Fibroblast of mammary gland (primary cell): ENCODE data around the gene DCAF5.
"Not testable (repeated sequence)": the region's sequence is repeated elsewhere in the genome, so short reads cannot be mapped to it uniquely, and the experiment has no call there.

Source experiments
- DNase-seq: peaks from one replicate; pipeline ENCODE4 v3.0.0-alpha.2; 2010; ENCODE audit warnings: low read depth
- H3K4me3 ChIP-seq: 2 replicates; pipeline ENCODE4 v1.5.1; 2011; ENCODE audit warnings: low read depth, mild to moderate bottlenecking, low read length, moderate library complexity; ENCODE audit not compliant: control insufficient read depth
- CTCF ChIP-seq: conservative IDR thresholded peaks from 2 replicates; pipeline ENCODE4 v1.5.1; 2011; ENCODE audit warnings: low read depth, low read length, inconsistent platforms; ENCODE audit not compliant: control insufficient read depth, insufficient read depth

DCAF5 gene, protein sequence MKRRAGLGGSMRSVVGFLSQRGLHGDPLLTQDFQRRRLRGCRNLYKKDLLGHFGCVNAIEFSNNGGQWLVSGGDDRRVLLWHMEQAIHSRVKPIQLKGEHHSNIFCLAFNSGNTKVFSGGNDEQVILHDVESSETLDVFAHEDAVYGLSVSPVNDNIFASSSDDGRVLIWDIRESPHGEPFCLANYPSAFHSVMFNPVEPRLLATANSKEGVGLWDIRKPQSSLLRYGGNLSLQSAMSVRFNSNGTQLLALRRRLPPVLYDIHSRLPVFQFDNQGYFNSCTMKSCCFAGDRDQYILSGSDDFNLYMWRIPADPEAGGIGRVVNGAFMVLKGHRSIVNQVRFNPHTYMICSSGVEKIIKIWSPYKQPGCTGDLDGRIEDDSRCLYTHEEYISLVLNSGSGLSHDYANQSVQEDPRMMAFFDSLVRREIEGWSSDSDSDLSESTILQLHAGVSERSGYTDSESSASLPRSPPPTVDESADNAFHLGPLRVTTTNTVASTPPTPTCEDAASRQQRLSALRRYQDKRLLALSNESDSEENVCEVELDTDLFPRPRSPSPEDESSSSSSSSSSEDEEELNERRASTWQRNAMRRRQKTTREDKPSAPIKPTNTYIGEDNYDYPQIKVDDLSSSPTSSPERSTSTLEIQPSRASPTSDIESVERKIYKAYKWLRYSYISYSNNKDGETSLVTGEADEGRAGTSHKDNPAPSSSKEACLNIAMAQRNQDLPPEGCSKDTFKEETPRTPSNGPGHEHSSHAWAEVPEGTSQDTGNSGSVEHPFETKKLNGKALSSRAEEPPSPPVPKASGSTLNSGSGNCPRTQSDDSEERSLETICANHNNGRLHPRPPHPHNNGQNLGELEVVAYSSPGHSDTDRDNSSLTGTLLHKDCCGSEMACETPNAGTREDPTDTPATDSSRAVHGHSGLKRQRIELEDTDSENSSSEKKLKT

DNA sequence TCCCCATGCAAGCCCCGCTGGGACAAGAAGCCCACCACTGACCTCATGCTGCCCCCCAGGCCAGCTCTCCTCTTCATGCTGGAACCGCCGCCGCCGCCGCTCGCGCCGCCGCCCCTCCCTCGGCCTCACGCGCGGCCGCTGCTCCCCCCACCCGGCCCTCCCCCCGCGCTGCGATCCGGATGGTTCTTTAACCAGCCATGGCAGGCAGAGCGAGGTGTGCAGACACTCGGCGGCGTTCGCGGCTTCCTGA lies at the start of gene DCAF5:
DCAF5 (minus strand) TSS at position 218 of the 250 bp plus-strand sequence; CDS start at position 77, 141 bp downstream.
- TF ChIP-seq CTCF, result no peak
- DNase-seq, result no peak
- peak within 1 kb of the TSS; percentile 71 for H3K4me3 ChIP-seq

GRCh38 chr14:69199786-69200185 lies 46.9 kb upstream of the DCAF5 start:
- H3K4me3 ChIP-seq, result no peak overlapping the region
- no peak for TF ChIP-seq CTCF
- no peak for DNase-seq

DNA sequence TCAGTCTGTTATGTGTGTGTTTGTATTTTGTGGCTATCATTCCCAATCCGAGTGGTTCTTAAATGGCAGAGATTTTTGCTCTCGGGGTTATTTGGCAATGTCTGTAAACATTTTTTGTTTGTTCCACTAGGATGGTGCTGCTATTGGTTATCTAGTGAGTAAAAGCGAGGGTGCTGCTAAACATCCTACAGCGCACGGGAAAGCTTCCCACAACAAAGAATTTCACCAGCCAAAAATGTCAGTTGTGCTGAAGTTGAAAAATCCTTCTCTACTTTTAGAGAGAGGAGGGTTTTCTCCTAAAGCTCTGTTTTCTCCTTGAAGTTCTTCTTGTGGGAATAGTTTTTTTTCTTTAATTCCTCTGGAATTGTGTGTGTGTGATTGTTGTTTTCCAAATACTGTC lies 40.8 kb upstream of the DCAF5 start:
- no peak for TF ChIP-seq CTCF
- no peak overlapping the region for H3K4me3 ChIP-seq
- no peak for DNase-seq

DNA sequence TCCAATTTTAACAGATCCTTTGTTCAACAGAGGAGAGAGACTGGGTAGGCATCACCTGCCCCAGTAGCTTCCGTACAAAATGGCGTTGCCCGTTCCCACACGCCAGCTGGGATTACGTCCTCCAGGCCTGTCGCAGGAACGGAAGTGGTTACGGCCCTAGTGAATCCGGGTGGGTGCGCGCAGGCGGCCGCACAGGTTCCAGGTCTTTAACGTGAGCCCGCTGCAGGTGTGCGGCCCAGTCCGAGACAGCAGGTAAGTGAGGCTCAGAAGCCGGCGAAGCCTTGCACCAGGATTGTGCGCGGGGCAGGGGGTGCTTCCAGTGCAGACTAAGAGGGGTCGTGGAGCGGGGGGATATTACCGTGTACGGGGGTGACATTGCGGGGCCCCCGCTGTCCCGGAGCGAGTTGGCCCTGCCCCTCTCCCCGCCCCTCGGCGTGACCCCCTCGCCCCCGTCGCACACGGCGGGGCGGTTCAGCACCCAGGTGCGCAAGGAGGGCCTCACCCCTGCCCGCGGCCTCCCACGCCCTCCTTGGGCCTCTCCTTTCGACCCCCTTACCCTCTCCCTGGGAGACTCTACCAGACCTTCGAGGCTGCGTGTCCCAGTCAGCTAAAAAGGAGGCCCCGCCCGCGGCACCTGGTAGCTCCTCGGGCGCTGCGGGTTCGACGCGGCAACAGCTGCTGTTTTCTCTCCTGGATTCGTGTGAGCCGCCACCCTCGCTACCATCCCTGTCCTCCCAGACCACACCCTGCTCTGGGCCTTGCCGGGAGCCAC lies 38.6 kb upstream of the DCAF5 start, which contains the start of gene EXD2:
EXD2 (plus strand) TSS at position 159 of the 772 bp plus-strand sequence. CDS start 17,973 bp downstream, outside the sequence.
- TF ChIP-seq CTCF, result no peak
- peak; percentile 77 for DNase-seq
- H3K4me3 ChIP-seq, result peak within 1 kb of the TSS; percentile 87

- no peak for TF ChIP-seq CTCF
- no peak for DNase-seq
- no peak overlapping the region for H3K4me3 ChIP-seq
Observed at GRCh38 chr14:69190191-69190590, 37.3 kb upstream of the DCAF5 start.

GRCh38 chr14:69183735-69184134 lies 30.8 kb upstream of the DCAF5 start:
- H3K4me3 ChIP-seq, result no peak overlapping the region
- no peak for TF ChIP-seq CTCF
- DNase-seq, result peak; percentile 2

DNA sequence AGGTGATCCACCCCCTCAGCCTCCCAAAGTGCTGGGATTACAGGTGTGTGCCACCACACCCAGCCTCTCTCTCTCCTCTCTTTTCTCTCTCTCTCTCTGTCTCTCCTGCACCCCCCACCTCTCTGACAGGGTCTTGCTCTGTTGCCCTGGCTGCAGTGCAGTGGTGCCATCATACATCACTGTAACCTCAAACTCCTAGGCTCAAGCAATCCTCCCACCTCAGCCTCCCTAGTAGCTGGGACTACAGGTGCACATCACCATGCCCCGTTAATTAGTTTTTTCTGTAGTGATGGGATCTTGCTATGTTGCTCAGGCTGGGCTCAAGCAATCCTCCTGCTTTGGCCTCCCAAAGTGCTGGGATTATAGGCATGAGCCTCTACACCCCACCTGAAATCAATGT lies 29.7 kb upstream of the DCAF5 start:
- not testable (repeated sequence) for DNase-seq, H3K4me3 ChIP-seq
